PC-3 (cell line): ENCODE data around the gene SEC14L2. TPM values are rescaled to one million over a fixed set of nuclear protein-coding genes. Genes with fewer than 3 reads are reported as not detected.
A peak's percentile ranks its signal among the peaks of the same experiment; 100 is the strongest.

Experiments used
- ATAC-seq: fragments of 200-7000 bp; cut with Tn5 transposase; 2 replicates; pipeline ENCODE4 v1.9.1; 2020; ENCODE audit warnings: mild to moderate bottlenecking, moderate library complexity
- BruUV-seq: library from RNA; stranded (reverse); fragments of 400-500 nt; replicated peaks from 2 replicates; lab custom pipeline; 2021; lab: Mats Ljungman, UMichigan
- CTCF ChIA-PET: fragments of 300-600 bp; sonication (Branson Sonifier 250); formaldehyde crosslinking; loops from one replicate; lab custom pipeline; 2022; ENCODE audit warnings: antibody characterized with exemption; lab: Charles Lee
- POLR2A ChIA-PET: fragments of 300-600 bp; sonication (Branson Sonifier 250); formaldehyde crosslinking; loops from one replicate; lab custom pipeline; 2022; ENCODE audit warnings: antibody characterized with exemption; ENCODE audit not compliant: unreplicated experiment; lab: Charles Lee
- DNase-seq: peaks from one replicate; pipeline ENCODE4 v3.0.0-alpha.2; 2015
- H2AFZ ChIP-seq: fragments of 300-600 bp; sonication (generic); 2 replicates; pipeline ENCODE4 v1.6.0; 2016; ENCODE audit warnings: antibody characterized with exemption, low read length
- H3F3A ChIP-seq: fragments of 300-600 bp; sonication (generic); one replicate; pipeline ENCODE4 v1.6.0; 2017; ENCODE audit warnings: antibody characterized with exemption, low read length, control low read depth, mild to moderate bottlenecking; ENCODE audit not compliant: unreplicated experiment
- H3K27ac ChIP-seq: fragments of 300-600 bp; sonication (generic); 2 replicates; pipeline ENCODE4 v1.5.1; 2016; ENCODE audit warnings: mild to moderate bottlenecking, low read length
- H3K27me3 ChIP-seq: fragments of 300-600 bp; sonication (generic); 2 replicates; pipeline ENCODE4 v1.6.1; 2016; ENCODE audit warnings: low read length, mixed read lengths
- H3K36me3 ChIP-seq: fragments of 300-600 bp; sonication (generic); 2 replicates; pipeline ENCODE4 v1.6.1; 2016; ENCODE audit warnings: low read depth, mixed run types, low read length, mixed read lengths
- H3K4me1 ChIP-seq: fragments of 300-600 bp; sonication (generic); 2 replicates; pipeline ENCODE4 v1.5.1; 2016; ENCODE audit warnings: low read length; ENCODE audit not compliant: insufficient read depth
- H3K4me2 ChIP-seq: fragments of 300-600 bp; sonication (generic); 2 replicates; pipeline ENCODE4 v1.6.0; 2016; ENCODE audit warnings: low read length
- H3K4me3 ChIP-seq: fragments of 300-600 bp; sonication (generic); 2 replicates; pipeline ENCODE4 v1.5.1; 2016; ENCODE audit warnings: mild to moderate bottlenecking, low read length, mixed read lengths
- H3K79me2 ChIP-seq: fragments of 300-600 bp; sonication (generic); 2 replicates; pipeline ENCODE4 v1.6.1; 2017; ENCODE audit warnings: low read length, mixed read lengths
- H3K9ac ChIP-seq: fragments of 300-600 bp; sonication (generic); 2 replicates; pipeline ENCODE4 v1.6.0; 2016; ENCODE audit warnings: mild to moderate bottlenecking, low read length
- H3K9me2 ChIP-seq: fragments of 300-600 bp; sonication (generic); replicated peaks from 2 replicates; pipeline ENCODE4 v1.6.1; 2016; ENCODE audit warnings: mixed run types, low read length, mixed read lengths
- H3K9me3 ChIP-seq: fragments of 300-600 bp; sonication (generic); 2 replicates; pipeline ENCODE4 v1.6.1; 2016; ENCODE audit warnings: low read length, mixed read lengths
- H4K20me1 ChIP-seq: fragments of 300-600 bp; sonication (generic); 2 replicates; pipeline ENCODE4 v1.6.1; 2016; ENCODE audit warnings: low read length, mixed read lengths
- CTCF ChIP-seq: fragments of 300-600 bp; sonication (generic); conservative IDR thresholded peaks from 2 replicates; pipeline ENCODE4 v1.5.1; 2017; ENCODE audit warnings: antibody characterized with exemption, low read depth, mild to moderate bottlenecking, low read length
- EZH2 ChIP-seq: fragments of 300-600 bp; sonication (generic); IDR thresholded peaks from one replicate; pipeline ENCODE4 v1.6.1; 2017; ENCODE audit warnings: antibody characterized with exemption, mild to moderate bottlenecking, low read length; ENCODE audit not compliant: unreplicated experiment
- EZH2phosphoT487 ChIP-seq: fragments of 300-600 bp; sonication (generic); IDR thresholded peaks from 2 replicates; pipeline ENCODE4 v1.6.1; 2018; ENCODE audit warnings: mild to moderate bottlenecking, antibody characterized with exemption, low read length, borderline replicate concordance
- intact Hi-C: fragments of 100-400 bp; cut with micrococcal nuclease; formaldehyde crosslinking; loops from 2 replicates; pipeline ENCODE4 v1.9.0; 2023
- total RNA-seq: library from RNA; depleted of rRNA; stranded (reverse); fragments of >200 nt; gene quantifications from 2 replicates; pipeline ENCODE4 v1.2.3, GENCODE V29; 2014

Gene SEC14L2
- total RNA-seq, 1 experiment from 2014 or later: 16.8 TPM

DNA sequence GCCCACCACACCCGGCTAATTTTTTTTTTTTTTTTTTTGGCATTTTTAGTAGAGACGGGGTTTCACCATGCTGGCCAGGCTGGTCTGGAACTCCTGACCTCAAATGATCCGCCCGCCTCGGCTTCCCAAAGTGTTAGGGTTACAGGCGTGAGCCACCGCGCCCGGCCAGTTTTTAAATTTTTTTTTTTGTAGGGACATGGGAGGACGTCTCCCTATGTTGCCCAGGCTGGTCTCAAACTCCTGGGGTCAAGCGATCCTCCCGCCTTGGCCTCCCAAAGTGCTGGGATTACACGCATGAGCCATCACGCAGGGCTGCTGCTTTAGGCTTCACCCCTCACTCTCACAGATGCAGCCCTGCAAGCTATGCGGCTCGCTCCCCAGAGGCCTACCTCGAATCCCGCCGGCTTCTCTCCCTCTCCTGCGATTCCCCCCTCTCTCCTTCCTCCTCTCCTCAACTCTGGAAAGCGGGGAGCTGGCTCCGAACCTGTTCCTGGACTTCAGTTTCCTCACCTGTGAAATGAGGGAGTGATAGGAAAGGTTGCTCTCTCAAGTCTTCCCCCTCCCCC lies 39.1 kb upstream of the SEC14L2 start:
- H3K79me2 ChIP-seq: peaks cover 36% of the 10 kb centered on the region
- H3K9ac ChIP-seq: peak overlapping the region; percentile 97; the same call in 1 of the 2 replicates
- peaks cover 8% of the 10 kb centered on the region for H3K4me1 ChIP-seq
- no peaks in the 10 kb centered on the region for H3K27me3 ChIP-seq
- no peak for ATAC-seq
- no peak overlapping the region for H3K27ac ChIP-seq
- POLR2A ChIA-PET: no interaction called here
- peaks cover 13% of the 10 kb centered on the region; the same call in 1 of the 2 replicates for H4K20me1 ChIP-seq
- H3K9me2 ChIP-seq: no peaks in the 10 kb centered on the region
- intact Hi-C loops: no loop called here
- no TSS peak for BruUV-seq
- H3K9me3 ChIP-seq: no peaks in the 10 kb centered on the region
- CTCF ChIA-PET: no interaction called here
- DNase-seq: no peak
- no peaks in the 10 kb centered on the region for H3F3A ChIP-seq
- H2AFZ ChIP-seq: peak overlapping the region; percentile 98; the same call in 1 of the 2 replicates
- H3K4me3 ChIP-seq: peak overlapping the region; percentile 97
- H3K36me3 ChIP-seq: peaks cover 6% of the 10 kb centered on the region; the same call in 1 of the 2 replicates
- TF ChIP-seq EZH2phosphoT487 (no peak), CTCF (no peak), EZH2 (no peak)
- peak overlapping the region; percentile 85 for H3K4me2 ChIP-seq

GRCh38 chr22:30358541-30358940 lies 38.3 kb upstream of the SEC14L2 start:
- H3K9me3 ChIP-seq: no peaks in the 10 kb centered on the region
- peaks cover 8% of the 10 kb centered on the region for H3K4me1 ChIP-seq
- H3K9ac ChIP-seq: no peak overlapping the region
- no peak overlapping the region for H3K4me3 ChIP-seq
- ChIA-PET CTCF (no interaction called here), POLR2A (no interaction called here)
- H2AFZ ChIP-seq: no peak overlapping the region
- H3K27ac ChIP-seq: no peak overlapping the region
- intact Hi-C loops: no loop called here
- TF ChIP-seq EZH2 (no peak), EZH2phosphoT487 (no peak), CTCF (no peak)
- H3K4me2 ChIP-seq: no peak overlapping the region
- H3F3A ChIP-seq: no peaks in the 10 kb centered on the region
- H3K79me2 ChIP-seq: peaks cover 31% of the 10 kb centered on the region
- no peaks in the 10 kb centered on the region for H3K27me3 ChIP-seq
- H3K9me2 ChIP-seq: no peaks in the 10 kb centered on the region
- DNase-seq: no peak
- peaks cover 13% of the 10 kb centered on the region; the same call in 1 of the 2 replicates for H4K20me1 ChIP-seq
- BruUV-seq: no TSS peak
- ATAC-seq: no peak
- H3K36me3 ChIP-seq: peaks cover 3% of the 10 kb centered on the region; the same call in 1 of the 2 replicates

DNA sequence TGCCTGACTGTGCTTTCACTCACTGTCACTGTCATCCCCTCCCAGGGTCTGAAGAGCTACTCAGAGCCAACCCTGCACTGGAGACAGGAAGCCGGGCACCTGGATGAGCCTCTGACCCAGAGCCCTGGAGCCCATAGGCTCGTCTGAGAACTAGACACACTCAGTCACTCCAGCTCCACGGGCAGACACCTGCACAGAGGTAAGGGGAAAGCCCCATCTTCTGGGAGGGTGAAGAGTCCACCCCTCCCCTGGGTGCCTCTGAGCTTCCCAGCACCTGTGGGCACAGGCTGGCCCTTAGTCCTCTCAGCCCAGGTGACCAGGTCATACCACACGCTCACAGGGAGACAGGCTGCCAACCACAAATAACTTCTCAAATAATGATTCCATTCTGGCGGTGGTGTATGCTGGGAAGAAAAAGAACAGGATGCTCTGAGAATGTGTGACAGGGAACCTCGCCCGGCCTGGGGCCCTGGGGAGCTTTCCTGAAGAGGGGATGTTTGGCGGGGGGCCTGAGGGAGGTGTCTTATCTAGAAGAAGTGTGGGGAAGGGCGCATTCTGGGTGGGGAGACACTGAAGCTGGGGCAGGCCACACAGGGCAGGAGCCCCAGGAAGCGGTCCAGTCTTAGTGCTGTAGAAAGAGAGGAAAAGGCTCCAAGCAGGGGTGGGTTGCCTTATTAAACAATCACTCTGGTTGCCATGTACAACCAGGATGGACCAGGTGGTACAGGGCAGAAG lies 34.7 kb upstream of the SEC14L2 start:
- Histone ChIP-seq H2AFZ (no peak overlapping the region), H3K9ac (no peak overlapping the region), H3F3A (no peaks in the 10 kb centered on the region), H3K27me3 (no peaks in the 10 kb centered on the region), H3K4me2 (no peak overlapping the region), H3K36me3 (no peaks in the 10 kb centered on the region), H3K4me3 (no peak overlapping the region), H3K4me1 (no peaks in the 10 kb centered on the region), H4K20me1 (no peaks in the 10 kb centered on the region), H3K9me2 (no peaks in the 10 kb centered on the region), H3K79me2 (no peaks in the 10 kb centered on the region), H3K27ac (no peak overlapping the region), H3K9me3 (no peaks in the 10 kb centered on the region)
- CTCF ChIA-PET: no interaction called here
- intact Hi-C loops: no loop called here
- POLR2A ChIA-PET: no interaction called here
- BruUV-seq: no TSS peak
- no peak for TF ChIP-seq CTCF
- TF ChIP-seq EZH2: no peak
- no peak for TF ChIP-seq EZH2phosphoT487
- ATAC-seq (no peak), DNase-seq (no peak)
